Stimulated activated effector memory CD8-positive, alpha-beta T cell treated with anti-CD3 and anti-CD28 coated beads, Interleukin-12 subunit alpha, Interleukin-12 subunit beta, amount 100 ng/mL, for 72 hours (primary cell): ENCODE results near the gene KIF17.

Experiments
- ATAC-seq: fragments of 150-1000 bp; cut with Tn5 transposase; 2 replicates; pipeline ENCODE4 v1.10.0; 2021
- DNase-seq, 2 donors: peaks; one replicate each; pipeline ENCODE4 v3.0.0; 2021 to 2022; ENCODE audit warnings: low spot score in 2 of 2
- H3K27ac Mint-ChIP-seq: one replicate; pipeline ENCODE4 v1.8.0; 2022; ENCODE audit warnings: mild to moderate bottlenecking, mixed read lengths
- H3K36me3 Mint-ChIP-seq: one replicate; pipeline ENCODE4 v1.8.0; 2022; ENCODE audit warnings: mild to moderate bottlenecking, mixed read lengths
- H3K4me1 Mint-ChIP-seq: one replicate; pipeline ENCODE4 v1.8.0; 2022; ENCODE audit warnings: mixed read lengths
- H3K4me3 Mint-ChIP-seq: one replicate; pipeline ENCODE4 v1.8.0; 2022; ENCODE audit warnings: mild to moderate bottlenecking, mixed read lengths
- H3K9me3 Mint-ChIP-seq: one replicate; pipeline ENCODE4 v1.8.0; 2022; ENCODE audit warnings: mixed read lengths

Gene KIF17

DNA sequence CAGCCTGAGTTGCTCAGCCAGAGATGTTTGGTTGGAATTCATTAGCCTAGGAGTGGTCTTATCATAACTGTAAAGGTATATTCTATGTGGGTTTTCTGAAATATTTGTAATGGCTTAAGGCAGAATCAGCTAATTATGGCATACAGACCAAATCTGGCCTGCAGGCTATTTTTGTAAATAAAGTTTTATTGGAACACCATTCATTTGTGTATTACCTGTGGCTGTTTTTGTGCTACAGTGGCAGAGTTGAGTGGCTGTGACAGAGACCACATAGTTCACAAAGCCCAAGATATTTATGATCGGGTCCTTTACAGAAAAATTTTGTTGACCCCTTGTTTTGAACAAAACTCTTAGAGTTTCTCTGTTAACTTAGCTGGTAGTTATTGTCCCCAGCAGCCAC lies 49.2 kb downstream of the KIF17 start:
- no peak overlapping the region for H3K27ac Mint-ChIP-seq
- peaks cover 6% of the 10 kb centered on the region for H3K4me1 Mint-ChIP-seq
- H3K4me3 Mint-ChIP-seq = no peak overlapping the region
- no peak for ATAC-seq
- DNase-seq = no peak
- no peaks in the 10 kb centered on the region for H3K9me3 Mint-ChIP-seq
- no peaks in the 10 kb centered on the region for H3K36me3 Mint-ChIP-seq

DNA sequence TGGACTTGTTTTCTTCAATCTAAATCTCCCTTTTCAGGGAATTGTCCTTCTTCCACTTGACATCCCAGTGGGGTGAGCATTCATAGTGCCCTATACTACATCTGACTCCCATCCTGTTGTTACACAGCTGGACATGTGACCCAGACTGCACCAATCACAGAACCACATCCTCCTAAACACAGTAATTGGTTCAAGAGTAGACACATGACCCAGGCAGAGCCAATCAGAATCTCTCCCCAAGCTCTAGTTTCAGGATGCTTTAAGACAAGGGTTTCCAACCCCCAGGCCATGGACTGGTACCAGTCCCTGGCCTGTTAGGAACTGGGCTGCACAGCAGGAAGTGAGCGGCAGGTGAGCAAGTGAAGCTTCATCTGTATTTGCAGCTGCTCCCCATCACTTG lies 51.0 kb downstream of the KIF17 start:
- no peaks in the 10 kb centered on the region for H3K9me3 Mint-ChIP-seq
- ATAC-seq (peak; percentile 79), DNase-seq (no peak)
- H3K27ac Mint-ChIP-seq = no peak overlapping the region
- peaks cover 6% of the 10 kb centered on the region for H3K36me3 Mint-ChIP-seq
- no peak overlapping the region for H3K4me3 Mint-ChIP-seq
- peaks cover 18% of the 10 kb centered on the region for H3K4me1 Mint-ChIP-seq

DNA sequence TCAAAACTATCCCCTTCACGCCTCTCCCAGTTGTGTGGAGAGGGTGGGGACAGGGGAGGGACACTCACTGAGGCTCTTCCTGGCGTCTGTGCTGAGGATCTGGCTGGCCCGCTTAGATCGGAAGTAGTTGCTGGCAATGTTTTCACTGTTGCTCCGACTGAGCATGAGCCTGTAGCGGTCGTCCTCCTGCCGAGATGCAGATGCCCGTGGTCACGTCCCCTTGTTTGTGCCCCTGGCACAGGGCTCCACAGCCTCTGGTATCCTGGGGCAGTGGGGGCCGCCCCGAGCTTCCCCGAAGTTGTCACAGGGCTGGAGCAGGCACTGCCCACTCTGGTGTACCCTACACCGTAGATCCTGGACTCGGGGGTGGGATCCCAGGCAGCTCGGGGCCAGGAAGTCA lies 51.7 kb downstream of the KIF17 start:
- ATAC-seq = no peak
- DNase-seq = no peak
- Mint-ChIP-seq H3K9me3 (no peaks in the 10 kb centered on the region), H3K4me3 (no peak overlapping the region), H3K36me3 (peaks cover 10% of the 10 kb centered on the region), H3K4me1 (peaks cover 20% of the 10 kb centered on the region), H3K27ac (no peak overlapping the region)

DNA sequence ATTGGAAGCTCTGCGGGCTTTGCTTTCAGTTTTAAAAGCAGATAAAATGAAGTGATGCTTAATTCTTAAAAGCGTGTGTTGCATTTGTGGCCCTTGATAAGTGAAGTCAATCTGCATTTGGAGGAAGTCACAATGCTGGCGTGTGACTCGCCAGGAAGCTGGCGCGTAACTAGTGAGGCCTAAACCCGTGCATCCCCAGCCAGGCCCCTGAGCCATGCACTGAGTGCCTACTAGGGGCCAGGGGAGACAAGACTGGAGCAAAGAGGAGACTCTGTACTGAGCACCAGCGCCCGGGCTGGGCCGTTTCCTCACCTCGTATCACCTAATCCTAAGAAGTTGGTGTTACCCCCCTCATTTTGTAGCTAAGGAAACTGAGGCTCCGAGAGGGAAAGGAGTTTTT lies 52.1 kb downstream of the KIF17 start:
- Mint-ChIP-seq H3K4me1 (peaks cover 21% of the 10 kb centered on the region), H3K4me3 (no peak overlapping the region), H3K27ac (no peak overlapping the region), H3K9me3 (no peaks in the 10 kb centered on the region), H3K36me3 (peaks cover 14% of the 10 kb centered on the region)
- DNase-seq (no peak), ATAC-seq (no peak)

- ATAC-seq (no peak), DNase-seq (no peak)
- Mint-ChIP-seq H3K4me3 (no peak overlapping the region), H3K4me1 (peaks cover 37% of the 10 kb centered on the region), H3K27ac (peak overlapping the region; percentile 99), H3K36me3 (peaks cover 25% of the 10 kb centered on the region), H3K9me3 (no peaks in the 10 kb centered on the region)
These were observed 53.7 kb downstream of the KIF17 start for GRCh38 chr1:20663969-20664715.

GRCh38 chr1:20663365-20663764 lies 54.4 kb downstream of the KIF17 start:
- DNase-seq = no peak
- Mint-ChIP-seq H3K9me3 (no peaks in the 10 kb centered on the region), H3K4me3 (peak overlapping the region; percentile 97), H3K36me3 (peaks cover 33% of the 10 kb centered on the region), H3K4me1 (peaks cover 44% of the 10 kb centered on the region), H3K27ac (peak overlapping the region; percentile 99)
- ATAC-seq = no peak

- H3K27ac Mint-ChIP-seq = peak overlapping the region; percentile 99
- H3K36me3 Mint-ChIP-seq = peaks cover 46% of the 10 kb centered on the region
- no peak for ATAC-seq
- DNase-seq = no peak
- peak overlapping the region; percentile 97 for H3K4me3 Mint-ChIP-seq
- peaks cover 49% of the 10 kb centered on the region for H3K4me1 Mint-ChIP-seq
- H3K9me3 Mint-ChIP-seq = no peaks in the 10 kb centered on the region
These were observed 55.7 kb downstream of the KIF17 start for GRCh38 chr1:20662110-20662475.

GRCh38 chr1:20661207-20662109 lies 56.3 kb downstream of the KIF17 start, which contains the start of gene DDOST:
DDOST (minus strand) TSS chr1:20661369; CDS start chr1:20661350, 19 bp downstream.
- peak; percentile 98 for ATAC-seq

DNA sequence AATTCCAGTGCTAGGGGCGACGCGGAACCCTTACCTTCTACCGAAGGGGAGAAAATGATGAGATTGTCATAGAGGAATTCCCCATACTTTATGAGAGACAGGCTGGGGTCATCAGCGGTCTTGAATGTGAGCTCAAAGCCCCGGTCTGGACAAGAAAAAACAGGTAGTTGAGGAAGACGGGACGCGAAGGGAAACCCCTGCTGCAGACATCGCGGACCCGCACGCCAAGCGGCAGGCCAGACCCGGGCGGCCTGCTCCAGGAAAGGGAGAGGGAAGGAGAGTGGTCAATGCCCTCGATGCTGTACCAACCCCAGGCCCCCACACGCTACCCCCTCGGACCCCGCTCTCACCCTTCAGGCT lies 57.0 kb downstream of the KIF17 start:
- Mint-ChIP-seq H3K4me1 (peaks cover 49% of the 10 kb centered on the region), H3K27ac (peak overlapping the region; percentile 99), H3K4me3 (peak overlapping the region; percentile 97), H3K36me3 (peaks cover 58% of the 10 kb centered on the region), H3K9me3 (no peaks in the 10 kb centered on the region)
- ATAC-seq (peak; percentile 3), DNase-seq (no peak)

More at GRCh38 chr1:20661207-20662109, 56.3 kb downstream of the KIF17 start, which contains the start of gene DDOST:
- H3K4me3 Mint-ChIP-seq = peak within 1 kb of the TSS; percentile 97
- peak; percentile 82 to 95 for DNase-seq
- H3K4me1 Mint-ChIP-seq = peaks cover 49% of the 10 kb centered on the region
- peak within 1 kb of the TSS; percentile 99 for H3K27ac Mint-ChIP-seq
- H3K9me3 Mint-ChIP-seq = no peaks in the 10 kb centered on the region
- peaks cover 52% of the 10 kb centered on the region for H3K36me3 Mint-ChIP-seq

DNA sequence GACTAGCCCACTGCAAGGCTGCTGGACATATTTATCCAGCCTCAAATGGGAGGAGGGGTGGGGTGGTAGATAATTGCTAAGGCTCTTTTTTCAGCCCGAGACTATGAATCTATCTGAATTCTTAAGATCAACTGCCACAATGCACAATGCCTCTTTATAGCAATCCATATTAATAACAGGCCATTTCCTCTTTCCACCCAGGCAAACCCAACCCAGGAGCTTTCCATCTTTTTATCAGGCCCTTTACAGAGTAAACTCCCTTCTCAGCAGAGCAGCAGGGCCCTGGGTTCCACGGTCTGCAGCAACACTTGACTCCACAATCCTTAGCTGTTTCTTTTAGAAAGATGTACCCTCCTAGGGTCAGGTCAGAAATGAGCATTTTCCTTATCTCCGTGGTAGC lies 57.4 kb downstream of the KIF17 start:
- peaks cover 49% of the 10 kb centered on the region for H3K4me1 Mint-ChIP-seq
- H3K9me3 Mint-ChIP-seq = no peaks in the 10 kb centered on the region
- H3K36me3 Mint-ChIP-seq = peaks cover 63% of the 10 kb centered on the region
- peak overlapping the region; percentile 99 for H3K27ac Mint-ChIP-seq
- H3K4me3 Mint-ChIP-seq = peak overlapping the region; percentile 97
- DNase-seq = no peak
- no peak for ATAC-seq

DNA sequence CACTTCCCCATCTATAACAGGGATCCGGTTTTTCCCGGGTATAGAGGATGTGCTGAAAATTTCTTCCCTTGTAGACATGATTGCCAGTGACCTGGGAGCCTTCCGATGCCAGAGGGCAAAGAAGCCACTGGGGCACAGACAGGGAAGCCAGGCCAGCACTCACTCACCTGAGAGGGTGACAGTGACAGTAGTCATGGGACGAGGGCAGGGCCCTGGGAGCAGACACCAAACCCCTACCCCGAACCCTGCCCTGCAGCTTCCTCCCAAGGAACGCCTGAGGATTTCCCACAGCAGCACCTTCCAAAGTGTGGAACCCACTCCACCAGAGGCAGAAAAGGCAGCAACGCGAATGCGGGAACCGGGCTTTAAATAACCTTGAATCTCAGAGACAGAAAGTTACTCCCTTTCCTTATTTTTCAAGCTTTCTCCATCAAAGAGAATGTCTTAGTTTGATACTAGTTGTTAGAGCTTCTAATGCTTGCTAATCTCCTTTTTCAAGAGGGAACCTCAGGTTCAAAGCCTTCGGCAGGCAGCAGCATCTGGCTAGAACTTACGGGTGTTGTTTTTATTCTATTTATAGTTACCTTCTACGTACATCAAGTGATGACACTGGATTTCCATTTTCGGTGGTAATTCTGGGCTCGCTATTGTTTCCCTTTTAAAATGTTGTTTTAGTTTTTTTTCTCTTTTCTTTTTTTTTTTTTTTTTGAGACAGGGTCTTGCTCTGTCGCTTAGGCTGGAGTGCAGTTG lies 59.5 kb downstream of the KIF17 start:
- Mint-ChIP-seq H3K36me3 (peaks cover 83% of the 10 kb centered on the region), H3K4me3 (peak overlapping the region; percentile 97), H3K9me3 (no peaks in the 10 kb centered on the region), H3K27ac (peak overlapping the region; percentile 99), H3K4me1 (peaks cover 49% of the 10 kb centered on the region)
- DNase-seq (no peak), ATAC-seq (no peak)

DNA sequence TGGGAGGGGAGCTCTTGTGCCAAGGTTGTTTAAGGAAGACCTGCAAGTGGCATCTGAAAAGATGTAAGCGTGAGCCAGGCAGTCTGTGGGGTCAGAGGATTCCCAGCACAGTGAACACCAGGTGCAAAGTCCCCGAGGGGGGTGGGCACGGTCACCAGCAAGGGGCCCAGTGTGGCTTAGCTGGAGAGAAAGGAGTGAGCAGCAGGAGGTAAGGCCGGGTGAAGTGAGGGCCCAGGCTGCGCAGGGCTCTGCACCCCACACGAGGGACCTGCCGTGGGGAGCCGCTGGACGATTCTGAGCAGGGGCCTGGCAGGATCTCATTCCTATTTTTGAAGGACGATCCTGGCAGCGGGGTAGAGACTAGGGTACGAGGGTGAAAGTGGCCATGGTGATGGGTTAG lies 60.8 kb downstream of the KIF17 start:
- H3K4me1 Mint-ChIP-seq = peaks cover 39% of the 10 kb centered on the region
- H3K27ac Mint-ChIP-seq = peak overlapping the region; percentile 80
- ATAC-seq (no peak), DNase-seq (no peak)
- peaks cover 90% of the 10 kb centered on the region for H3K36me3 Mint-ChIP-seq
- H3K9me3 Mint-ChIP-seq = no peaks in the 10 kb centered on the region
- no peak overlapping the region for H3K4me3 Mint-ChIP-seq

GRCh38 chr1:20654104-20654690 lies 63.6 kb downstream of the KIF17 start:
- Mint-ChIP-seq H3K27ac (peak overlapping the region; percentile 34), H3K9me3 (no peaks in the 10 kb centered on the region), H3K36me3 (peaks cover 100% of the 10 kb centered on the region), H3K4me3 (no peak overlapping the region), H3K4me1 (peaks cover 19% of the 10 kb centered on the region)
- no peak for ATAC-seq
- no peak for DNase-seq

- no peak for DNase-seq
- Mint-ChIP-seq H3K36me3 (peaks cover 100% of the 10 kb centered on the region), H3K4me3 (no peak overlapping the region), H3K9me3 (no peaks in the 10 kb centered on the region), H3K4me1 (peaks cover 8% of the 10 kb centered on the region), H3K27ac (no peak overlapping the region)
- ATAC-seq = no peak
These were observed 65.5 kb downstream of the KIF17 start for GRCh38 chr1:20652300-20652699.

DNA sequence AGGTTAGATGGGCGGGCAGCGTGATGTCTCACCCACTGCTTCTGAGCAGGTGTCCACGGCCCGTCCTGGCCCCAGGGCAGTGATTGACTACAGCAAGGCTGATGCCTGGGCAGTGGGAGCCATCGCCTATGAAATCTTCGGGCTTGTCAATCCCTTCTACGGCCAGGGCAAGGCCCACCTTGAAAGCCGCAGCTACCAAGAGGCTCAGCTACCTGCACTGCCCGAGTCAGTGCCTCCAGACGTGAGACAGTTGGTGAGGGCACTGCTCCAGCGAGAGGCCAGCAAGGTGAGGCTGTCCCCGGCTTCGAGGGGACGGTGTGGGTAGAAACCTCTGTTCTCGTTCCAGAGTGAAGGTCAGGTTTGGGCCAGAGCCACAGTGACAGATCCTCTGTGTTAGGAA lies 68.9 kb downstream of the KIF17 start:
- peak overlapping the region; percentile 48 for H3K27ac Mint-ChIP-seq
- DNase-seq = no peak
- peaks cover 72% of the 10 kb centered on the region for H3K36me3 Mint-ChIP-seq

More for the DNA sequence above, 68.9 kb downstream of the KIF17 start:
- Mint-ChIP-seq H3K4me1 (no peaks in the 10 kb centered on the region), H3K9me3 (no peaks in the 10 kb centered on the region), H3K4me3 (no peak overlapping the region)
- ATAC-seq = no peak
